SK-N-SH treated with all-trans-retinoic acid at 6 μM for 48 hours (cell line): Measurements from ENCODE around the gene PRKCQ.

Source experiments
- ATAC-seq: fragments of 200-7000 bp; cut with Tn5 transposase; 3 replicates; pipeline ENCODE4 v1.9.1; 2020; ENCODE audit warnings: mild to moderate bottlenecking, moderate library complexity
- BACH2 ChIP-seq: fragments of 250-450 bp; sonication (Bioruptor Pico); IDR thresholded peaks from 2 replicates; pipeline ENCODE4 v1.9.0; 2021; ENCODE audit warnings: mild to moderate bottlenecking, borderline replicate concordance
- CSDC2 ChIP-seq: fragments of 250-450 bp; sonication (Bioruptor Pico); IDR thresholded peaks from 2 replicates; pipeline ENCODE4 v1.5.0; 2020; ENCODE audit warnings: mild to moderate bottlenecking, moderate library complexity
- ESRRG ChIP-seq: fragments of 250-450 bp; sonication (Bioruptor Pico); IDR thresholded peaks from 2 replicates; pipeline ENCODE4 v1.6.1; 2021; ENCODE audit warnings: mild to moderate bottlenecking
- ISL1 ChIP-seq: fragments of 250-450 bp; sonication (Bioruptor Pico); IDR thresholded peaks from 2 replicates; pipeline ENCODE4 v2.1.2; 2022; ENCODE audit warnings: mild to moderate bottlenecking, moderate library complexity
- OSR1 ChIP-seq: fragments of 250-450 bp; sonication (Bioruptor Pico); IDR thresholded peaks from 2 replicates; pipeline ENCODE4 v1.8.0; 2022; ENCODE audit warnings: moderate library complexity, mild to moderate bottlenecking, inconsistent platforms
- PPARA ChIP-seq: fragments of 250-450 bp; sonication (Bioruptor Pico); IDR thresholded peaks from 2 replicates; pipeline ENCODE4 v1.5.0; 2020; ENCODE audit warnings: mild to moderate bottlenecking, borderline replicate concordance
- RARB ChIP-seq: fragments of 250-450 bp; sonication (Bioruptor Pico); IDR thresholded peaks from 2 replicates; pipeline ENCODE4 v1.8.0; 2021; ENCODE audit warnings: mild to moderate bottlenecking, moderate library complexity
- SNAI2 ChIP-seq: fragments of 250-450 bp; sonication (Bioruptor Pico); IDR thresholded peaks from 2 replicates; pipeline ENCODE4 v1.5.0; 2020; ENCODE audit warnings: mild to moderate bottlenecking, moderate library complexity
- TCF4 ChIP-seq: fragments of 250-450 bp; sonication (Bioruptor Pico); IDR thresholded peaks from 2 replicates; pipeline ENCODE4 v1.8.0; 2021; ENCODE audit warnings: mild to moderate bottlenecking, moderate library complexity, borderline replicate concordance
- TOX ChIP-seq: fragments of 250-450 bp; sonication (Bioruptor Pico); IDR thresholded peaks from 2 replicates; pipeline ENCODE4 v1.8.0; 2021; ENCODE audit warnings: mild to moderate bottlenecking, moderate library complexity, borderline replicate concordance
- ZC3H10 ChIP-seq: fragments of 250-450 bp; sonication (Bioruptor Pico); IDR thresholded peaks from 2 replicates; pipeline ENCODE4 v1.5.1; 2021; ENCODE audit warnings: mild to moderate bottlenecking, moderate library complexity
- ZFP3 ChIP-seq: fragments of 250-450 bp; sonication (Bioruptor Pico); IDR thresholded peaks from 2 replicates; pipeline ENCODE4 v1.5.0; 2020; ENCODE audit warnings: mild to moderate bottlenecking, moderate library complexity
- ZFP30 ChIP-seq: fragments of 450-650 bp; formaldehyde crosslinking; IDR thresholded peaks from 2 replicates; pipeline ENCODE4 v1.5.0; 2022; ENCODE audit warnings: mild to moderate bottlenecking, moderate library complexity
- ZNF565 ChIP-seq: fragments of 450-650 bp; formaldehyde crosslinking; conservative IDR thresholded peaks from 2 replicates; pipeline ENCODE4 v1.5.0; 2020; ENCODE audit warnings: low read depth, mild to moderate bottlenecking, moderate library complexity
- ZNF70 ChIP-seq: fragments of 450-650 bp; formaldehyde crosslinking; IDR thresholded peaks from 2 replicates; pipeline ENCODE4 v1.5.0; 2020; ENCODE audit warnings: mild to moderate bottlenecking, moderate library complexity
- ZNF8 ChIP-seq: fragments of 450-650 bp; formaldehyde crosslinking; IDR thresholded peaks from 2 replicates; pipeline ENCODE4 v1.5.0; 2020; ENCODE audit warnings: mild to moderate bottlenecking, moderate library complexity
- TF ChIP-seq, protein P1 (sequence below): fragments of 250-450 bp; sonication (Bioruptor Pico); IDR thresholded peaks from 2 replicates; pipeline ENCODE4 v1.8.0; 2021; ENCODE audit warnings: low read depth, mild to moderate bottlenecking, moderate library complexity, borderline replicate concordance
- TF ChIP-seq, protein P2 (sequence below): fragments of 250-450 bp; sonication (Bioruptor Pico); IDR thresholded peaks from 2 replicates; pipeline ENCODE4 v1.5.1; 2020; ENCODE audit warnings: low read depth, mild to moderate bottlenecking, moderate library complexity
- TF ChIP-seq, protein P3 (sequence below): fragments of 250-450 bp; sonication (Bioruptor Pico); IDR thresholded peaks from 2 replicates; pipeline ENCODE4 v1.5.0; 2020; ENCODE audit warnings: mild to moderate bottlenecking, moderate library complexity
- TF ChIP-seq, protein P4 (sequence below): fragments of 250-450 bp; sonication (Bioruptor Pico); IDR thresholded peaks from 2 replicates; pipeline ENCODE4 v1.5.1; 2021; ENCODE audit warnings: mild to moderate bottlenecking, moderate library complexity

The PRKCQ gene

GRCh38 chr10:6491841-6492609, 88.1 kb downstream of the PRKCQ start:
- no peak for ATAC-seq
- no peak for TF ChIP-seq PPARA (CRISPR knock-in tag)
- TF ChIP-seq, protein P1, sequence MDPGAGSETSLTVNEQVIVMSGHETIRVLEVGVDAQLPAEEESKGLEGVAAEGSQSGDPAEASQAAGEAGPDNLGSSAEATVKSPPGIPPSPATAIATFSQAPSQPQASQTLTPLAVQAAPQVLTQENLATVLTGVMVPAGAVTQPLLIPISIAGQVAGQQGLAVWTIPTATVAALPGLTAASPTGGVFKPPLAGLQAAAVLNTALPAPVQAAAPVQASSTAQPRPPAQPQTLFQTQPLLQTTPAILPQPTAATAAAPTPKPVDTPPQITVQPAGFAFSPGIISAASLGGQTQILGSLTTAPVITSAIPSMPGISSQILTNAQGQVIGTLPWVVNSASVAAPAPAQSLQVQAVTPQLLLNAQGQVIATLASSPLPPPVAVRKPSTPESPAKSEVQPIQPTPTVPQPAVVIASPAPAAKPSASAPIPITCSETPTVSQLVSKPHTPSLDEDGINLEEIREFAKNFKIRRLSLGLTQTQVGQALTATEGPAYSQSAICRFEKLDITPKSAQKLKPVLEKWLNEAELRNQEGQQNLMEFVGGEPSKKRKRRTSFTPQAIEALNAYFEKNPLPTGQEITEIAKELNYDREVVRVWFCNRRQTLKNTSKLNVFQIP (CRISPR knock-in tag) = no peak
- TF ChIP-seq OSR1 = no peak
- no peak for TF ChIP-seq TCF4 (CRISPR knock-in tag)
- TF ChIP-seq ZFP3 = no peak
- TF ChIP-seq CSDC2 (CRISPR knock-in tag) = no peak
- TF ChIP-seq SNAI2 (CRISPR knock-in tag) = no peak
- TF ChIP-seq, protein P2, sequence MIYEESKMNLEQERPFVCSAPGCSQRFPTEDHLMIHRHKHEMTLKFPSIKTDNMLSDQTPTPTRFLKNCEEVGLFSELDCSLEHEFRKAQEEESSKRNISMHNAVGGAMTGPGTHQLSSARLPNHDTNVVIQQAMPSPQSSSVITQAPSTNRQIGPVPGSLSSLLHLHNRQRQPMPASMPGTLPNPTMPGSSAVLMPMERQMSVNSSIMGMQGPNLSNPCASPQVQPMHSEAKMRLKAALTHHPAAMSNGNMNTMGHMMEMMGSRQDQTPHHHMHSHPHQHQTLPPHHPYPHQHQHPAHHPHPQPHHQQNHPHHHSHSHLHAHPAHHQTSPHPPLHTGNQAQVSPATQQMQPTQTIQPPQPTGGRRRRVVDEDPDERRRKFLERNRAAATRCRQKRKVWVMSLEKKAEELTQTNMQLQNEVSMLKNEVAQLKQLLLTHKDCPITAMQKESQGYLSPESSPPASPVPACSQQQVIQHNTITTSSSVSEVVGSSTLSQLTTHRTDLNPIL (CRISPR knock-in tag) = no peak
- no peak for TF ChIP-seq ZFP30 (CRISPR knock-in tag)
- no peak for TF ChIP-seq TOX (CRISPR knock-in tag)

GRCh38 chr10:6490614-6491013, 89.5 kb downstream of the PRKCQ start:
- ATAC-seq = no peak
- TF ChIP-seq OSR1 (no peak), ZNF70 (CRISPR knock-in tag) (no peak), CSDC2 (CRISPR knock-in tag) (no peak), ESRRG (CRISPR knock-in tag) (no peak), RARB (CRISPR knock-in tag) (no peak), ZC3H10 (CRISPR knock-in tag) (no peak), ZNF8 (CRISPR knock-in tag) (no peak), SNAI2 (CRISPR knock-in tag) (no peak), ZFP3 (no peak), BACH2 (CRISPR knock-in tag) (no peak), ISL1 (CRISPR knock-in tag) (no peak), PPARA (CRISPR knock-in tag) (no peak), TOX (CRISPR knock-in tag) (no peak), TCF4 (CRISPR knock-in tag) (no peak)
- TF ChIP-seq, protein P2 (CRISPR knock-in tag) = no peak
- TF ChIP-seq, protein P3, sequence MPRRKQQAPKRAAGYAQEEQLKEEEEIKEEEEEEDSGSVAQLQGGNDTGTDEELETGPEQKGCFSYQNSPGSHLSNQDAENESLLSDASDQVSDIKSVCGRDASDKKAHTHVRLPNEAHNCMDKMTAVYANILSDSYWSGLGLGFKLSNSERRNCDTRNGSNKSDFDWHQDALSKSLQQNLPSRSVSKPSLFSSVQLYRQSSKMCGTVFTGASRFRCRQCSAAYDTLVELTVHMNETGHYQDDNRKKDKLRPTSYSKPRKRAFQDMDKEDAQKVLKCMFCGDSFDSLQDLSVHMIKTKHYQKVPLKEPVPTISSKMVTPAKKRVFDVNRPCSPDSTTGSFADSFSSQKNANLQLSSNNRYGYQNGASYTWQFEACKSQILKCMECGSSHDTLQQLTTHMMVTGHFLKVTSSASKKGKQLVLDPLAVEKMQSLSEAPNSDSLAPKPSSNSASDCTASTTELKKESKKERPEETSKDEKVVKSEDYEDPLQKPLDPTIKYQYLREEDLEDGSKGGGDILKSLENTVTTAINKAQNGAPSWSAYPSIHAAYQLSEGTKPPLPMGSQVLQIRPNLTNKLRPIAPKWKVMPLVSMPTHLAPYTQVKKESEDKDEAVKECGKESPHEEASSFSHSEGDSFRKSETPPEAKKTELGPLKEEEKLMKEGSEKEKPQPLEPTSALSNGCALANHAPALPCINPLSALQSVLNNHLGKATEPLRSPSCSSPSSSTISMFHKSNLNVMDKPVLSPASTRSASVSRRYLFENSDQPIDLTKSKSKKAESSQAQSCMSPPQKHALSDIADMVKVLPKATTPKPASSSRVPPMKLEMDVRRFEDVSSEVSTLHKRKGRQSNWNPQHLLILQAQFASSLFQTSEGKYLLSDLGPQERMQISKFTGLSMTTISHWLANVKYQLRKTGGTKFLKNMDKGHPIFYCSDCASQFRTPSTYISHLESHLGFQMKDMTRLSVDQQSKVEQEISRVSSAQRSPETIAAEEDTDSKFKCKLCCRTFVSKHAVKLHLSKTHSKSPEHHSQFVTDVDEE = no peak

GRCh38 chr10:6487920-6488319, 92.2 kb downstream of the PRKCQ start:
- no peak for TF ChIP-seq ZNF565 (CRISPR knock-in tag)
- TF ChIP-seq, protein P4, sequence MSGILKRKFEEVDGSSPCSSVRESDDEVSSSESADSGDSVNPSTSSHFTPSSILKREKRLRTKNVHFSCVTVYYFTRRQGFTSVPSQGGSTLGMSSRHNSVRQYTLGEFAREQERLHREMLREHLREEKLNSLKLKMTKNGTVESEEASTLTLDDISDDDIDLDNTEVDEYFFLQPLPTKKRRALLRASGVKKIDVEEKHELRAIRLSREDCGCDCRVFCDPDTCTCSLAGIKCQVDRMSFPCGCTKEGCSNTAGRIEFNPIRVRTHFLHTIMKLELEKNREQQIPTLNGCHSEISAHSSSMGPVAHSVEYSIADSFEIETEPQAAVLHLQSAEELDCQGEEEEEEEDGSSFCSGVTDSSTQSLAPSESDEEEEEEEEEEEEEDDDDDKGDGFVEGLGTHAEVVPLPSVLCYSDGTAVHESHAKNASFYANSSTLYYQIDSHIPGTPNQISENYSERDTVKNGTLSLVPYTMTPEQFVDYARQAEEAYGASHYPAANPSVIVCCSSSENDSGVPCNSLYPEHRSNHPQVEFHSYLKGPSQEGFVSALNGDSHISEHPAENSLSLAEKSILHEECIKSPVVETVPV (CRISPR knock-in tag) = no peak
- TF ChIP-seq ZFP3 = no peak
- TF ChIP-seq ZC3H10 (CRISPR knock-in tag) = no peak
- no peak for ATAC-seq
